Measurements from ENCODE around the gene IER3.

Gene IER3

GRCh38 chr6:30724906-30725667, 19.3 kb downstream of the IER3 start (continued):
- TF ChIP-seq IKZF3 (tag by site-specific recombination; IDR thresholded peaks at IDR 0.05) (peak; percentile 82), ZNF112 (tag by site-specific recombination; IDR thresholded peaks at IDR 0.05) (no peak), ZSCAN4 (tag by site-specific recombination; IDR thresholded peaks at IDR 0.05) (0 out of 2 replicates have a peak, but pooled peaks have one; percentile 5), ZNF157 (tag by site-specific recombination; IDR thresholded peaks at IDR 0.05) (no peak), ZNF2 (tag by site-specific recombination; IDR thresholded peaks at IDR 0.05) (no peak), TSHZ1 (tag by site-specific recombination; IDR thresholded peaks at IDR 0.05; ENCODE audit: borderline replicate concordance) (no peak), YY1 (tag by site-specific recombination; IDR thresholded peaks at IDR 0.05) (no peak), SCRT1 (tag by site-specific recombination; IDR thresholded peaks at IDR 0.05; ENCODE audit: borderline replicate concordance) (no peak), ZBTB26 (tag by site-specific recombination; optimal IDR thresholded peaks at IDR 0.05) (no peak), ZNF398 (tag by site-specific recombination; IDR thresholded peaks at IDR 0.05) (no peak), ZNF514 (tag by site-specific recombination; IDR thresholded peaks at IDR 0.05) (no peak), ZNF830 (tag by site-specific recombination; IDR thresholded peaks at IDR 0.05; ENCODE audit: low read depth) (no peak), ZBTB49 (tag by site-specific recombination; IDR thresholded peaks at IDR 0.05; ENCODE audit: low read depth) (no peak), ZNF335 (tag by site-specific recombination; conservative IDR thresholded peaks at IDR 0.05) (no peak), ZBTB48 (tag by site-specific recombination; IDR thresholded peaks at IDR 0.05) (peak; percentile 82), CTCF (tag by site-specific recombination; IDR thresholded peaks at IDR 0.05) (no peak), INSM2 (tag by site-specific recombination; IDR thresholded peaks at IDR 0.05) (0 out of 2 replicates have a peak, but pooled peaks have one; percentile 16), ZNF416 (tag by site-specific recombination; IDR thresholded peaks at IDR 0.05) (no peak), ZNF645 (tag by site-specific recombination; IDR thresholded peaks at IDR 0.05) (no peak), ZNF785 (tag by site-specific recombination; IDR thresholded peaks at IDR 0.05) (no peak), ZNF704 (tag by site-specific recombination; IDR thresholded peaks at IDR 0.05) (no peak), ZNF624 (tag by site-specific recombination; IDR thresholded peaks at IDR 0.05) (no peak)
